ENCODE data around the gene ZFPM1. TPM values are rescaled to one million over a fixed set of nuclear protein-coding genes. Genes with fewer than 3 reads are reported as not detected.
"Not testable (repeated sequence)": the region's sequence is repeated elsewhere in the genome, so short reads cannot be mapped to it uniquely, and the experiment has no call there.

ZFPM1 gene
- total RNA-seq, 1 donor, result 15.1 TPM

DNA sequence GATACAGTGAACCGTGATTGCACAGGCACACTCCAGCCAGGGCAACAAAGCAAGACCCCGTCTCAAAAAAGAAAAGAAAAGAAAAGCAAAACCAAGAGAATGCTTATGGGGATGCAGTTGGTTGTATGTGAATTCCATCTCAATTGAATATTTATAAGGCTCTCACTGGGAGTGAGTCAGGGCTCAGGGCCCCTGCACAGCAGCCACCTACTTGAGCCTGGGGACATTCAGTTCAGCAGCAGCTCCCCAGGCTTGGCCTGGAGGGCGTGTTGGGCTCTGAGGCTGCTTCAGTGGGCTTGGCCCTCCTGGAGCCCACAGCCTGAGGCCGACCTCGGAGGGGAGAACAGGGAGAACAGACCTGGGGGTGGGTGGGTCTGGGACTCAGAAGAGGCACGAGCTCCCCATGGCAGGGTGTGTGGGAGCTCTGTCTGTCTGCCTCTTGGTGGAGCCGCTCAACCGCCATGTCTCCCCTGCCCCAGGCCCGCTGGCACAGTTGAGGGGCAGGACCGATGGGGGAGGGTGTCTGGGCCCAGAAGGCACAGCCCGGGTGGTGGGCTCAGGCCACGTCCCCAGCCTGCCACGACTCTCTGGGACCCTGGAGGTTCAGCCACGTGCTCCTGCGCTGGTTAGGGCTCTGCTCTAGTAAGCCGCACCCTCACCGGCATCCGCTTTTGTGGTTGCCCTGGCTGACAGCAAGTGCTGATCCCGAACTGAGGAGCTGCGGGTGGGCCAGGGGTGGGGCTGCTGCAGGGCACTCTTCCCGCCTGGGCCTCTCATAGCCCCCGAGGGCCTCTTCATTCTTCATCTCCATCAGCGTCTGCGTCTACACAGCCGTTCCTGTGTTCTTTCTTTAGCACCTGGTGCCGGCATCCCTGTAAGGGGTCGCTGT, 24.8 kb downstream of the ZFPM1 start:
- peak in 1 of 3 donors; percentile 32 for DNase-seq (ENCODE audit: low read depth in 2 of 3, low spot score in 2 of 3)

DNA sequence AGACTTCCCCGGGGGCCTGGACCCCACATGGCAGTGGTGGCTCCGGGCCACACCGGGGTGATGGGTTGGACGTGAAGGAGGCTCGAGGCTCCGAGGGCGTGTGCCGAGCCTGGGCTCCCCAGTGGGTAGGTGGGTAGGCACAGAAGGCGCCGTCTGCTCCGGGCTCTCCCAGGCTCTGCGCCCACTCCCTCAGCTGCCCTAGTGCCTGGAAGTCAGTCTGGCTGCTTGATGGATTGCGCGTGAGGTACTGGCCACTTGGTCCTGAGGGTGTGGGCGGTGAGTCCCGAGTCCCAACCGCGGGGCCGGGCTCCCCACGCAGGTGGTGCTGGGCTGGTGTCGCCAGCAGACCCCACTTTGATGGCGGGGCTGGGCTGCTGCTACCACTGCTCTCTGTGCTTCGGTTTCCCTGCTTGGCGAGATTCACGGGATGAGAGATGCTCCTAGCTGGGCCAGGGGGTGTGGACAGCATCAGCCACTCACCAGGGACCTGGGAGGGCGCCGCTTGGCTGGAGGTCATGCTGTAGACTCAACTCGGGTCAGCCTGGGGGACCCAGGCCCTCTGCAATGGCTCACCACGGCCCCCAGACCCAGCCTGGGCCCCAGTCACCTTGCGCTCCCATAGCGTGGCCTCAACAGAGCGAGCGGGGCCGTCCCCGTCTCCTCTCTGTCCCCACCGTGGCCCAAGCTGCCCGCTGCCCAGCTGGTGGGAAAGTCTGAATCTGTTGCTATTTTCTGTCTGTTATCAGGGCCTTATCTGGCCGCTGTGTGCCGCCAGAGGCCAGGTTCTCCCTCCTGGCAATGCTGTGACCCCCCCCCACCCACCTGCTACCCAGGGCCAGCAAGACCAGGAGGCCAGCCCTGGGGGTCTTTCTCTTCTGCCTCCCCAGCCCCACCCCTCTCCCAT, 26.1 kb downstream of the ZFPM1 start:
- DNase-seq (ENCODE audit: low read depth in 2 of 3, low spot score in 2 of 3), result no peak

DNA sequence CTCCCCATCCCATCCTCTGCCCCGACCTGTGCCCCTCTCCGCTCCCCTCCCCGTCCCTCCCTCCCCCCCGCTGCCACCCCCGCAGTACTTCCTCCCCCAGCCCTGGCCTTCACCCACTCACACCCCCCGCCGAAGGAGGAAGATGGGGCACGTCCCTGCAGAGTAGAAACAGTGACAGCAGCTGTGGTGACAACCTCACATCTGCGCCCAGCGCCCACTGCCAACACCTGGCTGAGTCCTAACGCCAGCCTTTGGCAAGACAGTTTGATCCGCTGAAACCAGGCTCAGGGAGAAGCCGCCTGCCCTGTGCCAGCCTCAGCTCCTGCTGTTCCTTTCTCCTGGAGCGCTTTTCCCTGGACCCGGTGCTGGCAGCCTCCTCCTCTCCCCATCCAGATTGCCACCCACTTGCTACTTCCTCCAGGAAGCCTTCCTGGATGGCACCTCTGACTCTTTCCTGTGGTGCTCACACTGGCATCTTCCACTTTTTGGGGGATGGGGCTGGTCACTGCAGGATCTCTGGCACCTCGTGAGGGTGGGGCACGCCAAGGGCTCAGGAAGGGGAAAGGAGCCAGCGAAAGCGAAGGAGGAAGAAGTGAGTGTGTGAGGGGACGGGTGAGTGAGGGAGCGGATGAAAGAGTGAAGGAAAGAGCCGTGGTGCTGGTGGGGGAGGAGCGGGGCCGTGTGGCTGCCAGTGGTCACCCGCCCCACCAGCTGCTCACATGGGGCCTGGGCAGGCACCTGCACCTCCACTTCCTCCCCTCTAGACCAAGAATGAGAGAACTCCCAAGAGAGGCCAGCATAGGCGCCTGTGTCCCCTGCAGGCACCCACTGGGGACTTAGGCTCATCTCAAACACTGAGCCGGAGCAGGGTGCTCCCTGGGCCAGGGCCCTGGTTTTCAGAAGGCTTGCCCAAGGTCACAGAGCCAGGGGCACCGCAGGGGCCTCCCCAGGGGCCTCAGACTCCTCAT, 27.0 kb downstream of the ZFPM1 start:
- DNase-seq (ENCODE audit: low read depth in 2 of 3, low spot score in 2 of 3), result peak in 2 of 3 donors; percentile 48 to 75

DNA sequence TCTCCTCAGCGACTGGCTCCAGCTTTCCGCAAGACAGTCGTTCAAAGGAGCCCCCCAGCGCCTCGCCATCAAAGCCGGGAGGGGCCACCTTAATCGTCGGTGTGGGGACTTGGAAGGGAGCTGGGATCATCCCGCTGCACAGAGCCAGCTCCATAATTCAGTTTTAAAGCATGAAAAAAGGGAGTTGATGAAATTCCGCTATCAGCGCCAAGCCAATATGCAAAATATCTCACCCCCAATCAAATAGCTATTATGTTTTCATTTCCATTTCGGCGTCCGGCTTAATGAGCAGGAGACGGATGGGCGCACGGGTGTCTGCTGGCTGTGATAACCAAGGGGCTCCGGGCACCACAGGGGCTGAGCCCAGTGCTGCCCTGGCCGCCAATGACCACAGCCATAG, 27.7 kb downstream of the ZFPM1 start:
- no peak for DNase-seq (ENCODE audit: low read depth in 2 of 3, low spot score in 2 of 3)

DNA sequence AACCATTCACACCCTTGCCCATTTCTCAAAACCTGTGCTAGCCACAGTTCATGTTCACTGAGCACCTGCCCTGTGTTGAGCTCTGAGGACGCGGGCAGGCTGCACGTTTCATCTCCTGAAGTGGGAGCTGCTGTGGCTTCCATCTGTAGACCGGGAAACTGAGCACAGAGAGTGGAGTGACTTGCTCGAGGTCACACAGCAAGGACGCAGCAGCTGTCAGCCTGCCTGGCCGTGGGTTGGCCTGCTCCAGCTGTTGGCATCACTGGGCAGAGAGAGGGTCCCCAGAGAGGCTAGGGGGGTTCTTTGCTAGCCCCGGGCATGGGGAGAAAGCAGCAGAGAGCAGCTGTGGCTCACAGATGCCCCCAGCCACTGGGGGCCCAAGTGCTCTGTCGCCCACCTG, 28.8 kb downstream of the ZFPM1 start:
- DNase-seq (ENCODE audit: low read depth in 2 of 3, low spot score in 2 of 3), result no peak

DNA sequence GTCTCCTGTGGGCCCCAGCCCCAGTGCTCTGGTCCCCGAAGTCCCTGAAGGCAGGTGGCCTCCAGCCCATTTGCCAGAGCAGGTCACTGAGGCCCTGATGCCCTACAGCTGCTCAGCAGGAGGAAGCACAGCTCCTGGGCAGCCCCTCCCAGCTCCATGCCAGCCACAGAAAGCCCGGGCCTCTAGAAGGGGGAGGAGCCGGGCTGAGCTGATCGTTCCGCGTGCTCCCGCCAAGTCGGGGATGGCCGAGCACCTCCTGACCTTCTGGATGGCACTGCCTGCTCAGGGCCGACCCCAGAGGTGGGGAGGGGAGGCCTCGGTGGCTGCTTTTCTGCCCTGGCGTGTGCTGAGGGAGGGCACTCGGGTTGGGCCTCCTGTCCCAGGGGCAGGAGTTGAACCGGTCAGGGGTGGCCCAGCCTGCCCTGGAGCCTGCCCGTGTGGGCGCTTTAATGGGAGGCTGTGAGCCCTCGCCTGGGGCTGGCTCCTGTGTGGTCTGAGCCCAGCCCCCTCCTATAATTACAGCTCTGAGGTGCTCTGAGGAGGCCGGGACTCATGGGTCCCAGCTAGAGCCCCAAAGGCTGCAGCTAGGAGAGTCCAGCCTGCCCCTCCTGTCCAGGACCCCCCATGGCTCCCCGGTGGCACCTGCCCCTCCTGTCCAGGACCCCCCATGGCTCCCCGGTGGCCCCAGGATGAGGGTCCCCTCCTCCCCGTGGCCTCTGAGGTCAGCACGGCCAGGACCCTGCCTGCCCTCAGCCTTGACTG, 29.7 kb downstream of the ZFPM1 start:
- no peak for DNase-seq (ENCODE audit: low read depth in 2 of 3, low spot score in 2 of 3)

DNA sequence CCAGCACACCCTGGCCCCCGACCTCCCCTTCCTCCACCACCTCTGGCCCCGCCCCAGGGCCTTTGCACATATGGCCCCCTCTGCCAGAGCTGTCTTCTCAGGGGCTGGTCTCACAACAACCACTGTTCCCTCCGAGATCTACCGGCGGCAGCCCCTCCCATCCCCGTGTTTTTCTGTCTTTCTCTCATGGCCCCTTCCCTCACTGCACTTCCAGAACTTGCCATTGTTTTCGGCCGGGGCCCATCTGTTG, 30.2 kb downstream of the ZFPM1 start:
- DNase-seq (ENCODE audit: low read depth in 2 of 3, low spot score in 2 of 3), result no peak

DNA sequence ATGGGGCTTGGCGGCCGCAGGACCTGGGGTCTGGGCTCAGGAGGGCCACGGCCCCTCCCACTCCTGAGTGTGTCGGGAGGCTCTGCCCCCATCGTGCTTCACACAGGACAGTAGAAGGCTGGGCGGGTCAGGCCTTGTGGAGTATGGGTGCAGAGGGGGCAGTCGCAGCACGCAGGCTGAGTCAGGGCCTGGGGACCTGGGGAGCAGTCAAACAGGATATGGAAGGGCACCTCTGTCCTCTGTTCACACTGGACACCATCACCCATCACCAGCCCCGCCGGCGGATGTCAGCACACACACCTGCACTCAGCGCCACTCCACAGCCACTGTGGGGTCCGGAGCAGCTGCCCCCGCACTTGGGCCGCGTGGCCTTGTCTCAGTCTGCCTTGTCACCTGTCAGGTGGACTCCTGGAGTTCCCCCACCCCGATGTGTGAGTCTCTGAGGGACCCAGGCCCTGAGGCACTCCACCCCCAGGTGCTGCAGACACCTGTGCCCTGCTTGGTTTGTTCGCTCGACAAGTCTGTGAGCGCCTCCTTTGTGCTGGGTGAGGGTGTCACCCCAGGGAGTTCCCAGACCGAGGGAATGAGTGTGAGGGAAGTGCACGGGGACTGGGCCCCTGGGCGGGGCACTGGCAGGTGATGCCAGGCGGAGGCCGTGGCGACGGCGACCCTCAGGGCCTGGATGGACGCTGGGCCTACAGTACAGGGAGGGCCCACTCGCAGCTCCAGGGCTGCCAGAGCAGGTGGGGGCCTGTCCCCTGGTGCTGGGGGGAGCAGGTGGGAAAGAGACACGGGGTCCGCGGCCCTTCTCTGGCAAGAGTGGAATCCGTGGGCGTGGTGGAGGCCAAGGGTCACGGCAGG, 31.7 kb downstream of the ZFPM1 start:
- no peak for DNase-seq (ENCODE audit: low read depth in 2 of 3, low spot score in 2 of 3)

DNA sequence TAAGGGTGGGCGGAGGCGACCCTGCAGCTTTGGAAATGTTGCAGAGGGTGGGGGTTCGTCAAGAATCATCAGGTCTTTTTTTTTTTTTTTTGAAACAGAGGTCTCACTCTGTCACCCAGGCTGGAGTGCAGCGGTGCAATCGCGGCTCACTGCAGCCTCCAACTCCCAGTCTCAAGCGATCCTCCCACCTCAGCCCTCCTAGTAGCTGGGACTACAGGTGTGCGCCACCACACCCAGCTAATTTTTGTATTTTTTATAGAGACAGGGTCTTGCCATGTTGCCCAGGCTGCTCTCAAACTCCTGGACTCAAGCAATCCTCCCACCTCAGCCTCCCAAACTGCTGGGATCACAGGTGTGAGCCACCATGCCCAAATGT, 32.3 kb downstream of the ZFPM1 start:
- DNase-seq (ENCODE audit: low read depth in 2 of 3, low spot score in 2 of 3), result not testable (repeated sequence)

DNA sequence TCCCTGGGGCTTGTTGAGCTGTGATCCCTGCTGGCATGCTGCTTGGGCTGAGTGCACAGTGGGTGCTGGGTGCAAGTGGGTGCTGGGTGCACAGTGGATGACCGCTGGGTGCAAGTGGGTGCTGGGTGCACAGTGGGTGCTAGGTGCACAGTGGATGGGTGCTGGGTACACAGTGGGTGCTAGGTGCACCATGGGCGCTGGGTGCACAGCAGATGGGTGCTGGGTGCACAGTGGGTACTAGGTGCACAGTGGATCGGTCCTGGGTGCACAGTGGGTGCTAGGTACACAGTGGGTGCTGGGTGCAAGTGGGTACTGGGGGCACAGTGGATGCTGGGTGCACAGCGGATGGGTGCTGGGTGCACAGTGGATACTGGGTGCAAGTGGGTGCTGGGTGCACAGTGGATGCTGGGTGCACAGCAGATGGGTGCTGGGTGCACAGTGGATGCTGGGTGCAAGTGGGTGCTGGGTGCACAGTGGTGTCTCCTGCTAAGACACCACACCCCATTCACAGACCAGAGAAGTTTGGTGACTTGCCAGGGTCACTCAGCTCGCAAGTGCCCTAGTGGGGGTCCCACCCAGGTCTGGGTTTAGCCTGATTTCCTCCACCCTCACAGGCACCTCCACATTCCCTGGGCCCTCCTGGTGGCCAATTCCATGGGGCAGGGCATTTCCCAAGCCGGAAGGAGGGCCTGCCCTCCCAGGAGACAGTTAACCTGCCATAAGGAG, 33.5 kb downstream of the ZFPM1 start:
- DNase-seq (ENCODE audit: low read depth in 2 of 3, low spot score in 2 of 3), result no peak

DNA sequence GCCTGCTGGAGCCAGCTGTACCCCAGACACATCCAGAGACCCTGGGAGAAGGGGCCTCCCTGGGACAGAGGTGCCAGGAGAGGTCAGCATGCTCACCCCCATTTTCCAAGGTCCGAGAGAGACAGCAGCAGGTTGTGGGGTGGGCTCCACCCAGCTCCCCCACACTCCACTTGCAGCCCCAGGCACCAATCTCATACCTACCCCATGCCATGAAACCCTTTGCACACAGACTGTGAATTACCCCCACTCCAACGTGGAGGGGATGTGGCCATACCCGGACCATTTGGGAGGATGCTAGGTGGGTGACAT, 34.0 kb downstream of the ZFPM1 start:
- no peak for DNase-seq (ENCODE audit: low read depth in 2 of 3, low spot score in 2 of 3)

DNA sequence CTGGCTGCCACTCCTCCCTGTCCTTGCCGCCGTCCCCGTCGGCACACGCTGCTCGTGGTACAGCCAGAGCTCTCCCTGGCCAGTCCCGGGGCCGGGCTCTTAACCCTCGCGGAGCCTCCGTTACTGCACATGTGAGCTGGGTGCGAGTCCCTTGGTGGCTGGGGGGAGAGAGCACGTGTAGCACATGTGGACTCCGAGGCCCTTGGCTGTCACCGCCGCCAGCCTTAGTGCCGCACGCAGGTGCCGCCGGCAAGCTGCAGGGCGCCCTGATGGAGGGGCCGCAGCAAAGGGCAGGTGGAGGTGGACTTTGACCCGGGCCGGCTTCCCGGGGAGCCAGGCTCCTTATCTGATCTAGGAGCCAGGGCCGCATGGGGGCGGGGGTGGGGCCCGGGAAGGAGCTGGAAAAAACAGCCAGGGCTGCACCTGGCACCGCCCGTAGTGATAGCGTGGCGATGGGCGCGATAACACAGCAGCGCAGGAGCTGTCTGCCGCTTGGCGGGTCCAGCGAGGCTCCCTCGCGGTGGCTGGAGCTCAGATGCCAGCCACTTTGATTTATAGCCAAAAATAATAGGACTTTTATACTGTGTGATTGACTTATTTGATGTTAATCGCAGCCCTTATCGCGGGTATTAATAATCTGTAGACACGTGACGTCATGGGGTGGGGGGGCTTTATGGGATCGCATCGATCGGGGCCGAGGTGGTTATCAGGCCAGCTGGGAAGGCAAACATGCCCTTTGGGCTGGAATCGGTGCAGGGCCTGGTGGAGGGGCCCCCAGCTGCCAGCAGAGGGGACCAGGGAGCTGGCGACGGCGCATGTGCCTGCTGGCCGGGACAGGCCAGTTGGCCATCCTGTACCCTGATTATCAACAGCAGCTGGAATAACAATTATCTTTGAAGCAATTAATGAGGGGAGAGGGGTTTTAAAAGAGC, 35.1 kb downstream of the ZFPM1 start:
- DNase-seq (ENCODE audit: low read depth in 2 of 3, low spot score in 2 of 3), result no peak

DNA sequence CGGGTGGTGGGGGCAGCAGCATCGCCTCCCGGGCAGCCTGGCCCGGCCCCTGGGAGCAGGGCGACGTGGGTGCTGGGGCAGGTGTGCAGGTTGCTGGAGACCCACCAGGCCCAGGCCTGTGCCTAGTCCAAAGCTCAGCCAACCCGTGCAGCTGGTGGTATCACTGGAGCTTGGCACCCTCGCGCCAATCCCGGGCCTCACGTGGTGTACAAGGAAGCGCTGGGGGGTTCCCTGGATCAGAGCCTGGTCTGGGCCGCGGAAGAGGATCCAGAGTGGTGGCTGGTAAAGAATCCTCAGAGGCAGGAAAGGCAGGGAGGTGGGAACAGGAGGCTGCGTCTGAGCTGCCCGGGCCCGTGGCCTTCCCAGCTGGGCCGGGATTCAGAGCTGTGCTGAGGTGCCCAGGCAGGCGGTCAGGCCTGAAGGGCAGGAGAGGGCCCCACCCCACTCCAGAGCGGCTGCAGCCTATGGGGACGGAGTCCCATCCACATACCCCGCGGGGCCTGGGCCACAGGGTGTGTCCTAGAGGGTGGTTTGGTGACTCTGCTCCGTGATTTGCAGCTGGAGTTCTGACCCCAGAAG, 36.2 kb downstream of the ZFPM1 start:
- DNase-seq (ENCODE audit: low read depth in 2 of 3, low spot score in 2 of 3), result no peak

DNA sequence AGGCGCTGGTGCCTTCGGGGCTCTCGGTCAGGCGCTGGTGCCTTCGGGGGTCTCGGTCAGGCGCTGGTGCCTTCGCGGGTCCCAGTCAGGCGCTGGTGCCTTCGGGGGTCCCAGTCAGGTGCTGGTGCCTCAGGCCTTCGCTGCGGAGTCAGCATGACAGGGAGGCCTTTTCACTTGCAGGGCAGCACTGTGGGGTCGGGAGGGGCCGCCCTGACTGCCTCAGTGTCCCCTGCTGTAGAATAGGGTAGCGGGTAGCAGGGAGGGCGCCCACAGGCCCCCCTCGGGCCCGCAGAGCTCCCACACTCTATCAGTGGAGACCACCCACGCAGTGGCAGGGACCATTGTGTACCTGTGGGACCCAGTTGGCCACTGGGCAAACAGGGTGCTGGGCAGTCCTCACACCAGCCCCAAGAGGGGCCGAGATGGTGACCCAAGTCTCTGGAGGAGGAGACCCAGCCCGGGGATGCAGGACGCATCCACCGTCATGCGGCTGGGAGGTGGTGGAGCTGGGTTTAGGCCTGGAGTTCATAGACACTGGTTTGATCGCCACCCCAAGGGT, 38.0 kb downstream of the ZFPM1 start:
- DNase-seq (ENCODE audit: low read depth in 2 of 3, low spot score in 2 of 3), result no peak

DNA sequence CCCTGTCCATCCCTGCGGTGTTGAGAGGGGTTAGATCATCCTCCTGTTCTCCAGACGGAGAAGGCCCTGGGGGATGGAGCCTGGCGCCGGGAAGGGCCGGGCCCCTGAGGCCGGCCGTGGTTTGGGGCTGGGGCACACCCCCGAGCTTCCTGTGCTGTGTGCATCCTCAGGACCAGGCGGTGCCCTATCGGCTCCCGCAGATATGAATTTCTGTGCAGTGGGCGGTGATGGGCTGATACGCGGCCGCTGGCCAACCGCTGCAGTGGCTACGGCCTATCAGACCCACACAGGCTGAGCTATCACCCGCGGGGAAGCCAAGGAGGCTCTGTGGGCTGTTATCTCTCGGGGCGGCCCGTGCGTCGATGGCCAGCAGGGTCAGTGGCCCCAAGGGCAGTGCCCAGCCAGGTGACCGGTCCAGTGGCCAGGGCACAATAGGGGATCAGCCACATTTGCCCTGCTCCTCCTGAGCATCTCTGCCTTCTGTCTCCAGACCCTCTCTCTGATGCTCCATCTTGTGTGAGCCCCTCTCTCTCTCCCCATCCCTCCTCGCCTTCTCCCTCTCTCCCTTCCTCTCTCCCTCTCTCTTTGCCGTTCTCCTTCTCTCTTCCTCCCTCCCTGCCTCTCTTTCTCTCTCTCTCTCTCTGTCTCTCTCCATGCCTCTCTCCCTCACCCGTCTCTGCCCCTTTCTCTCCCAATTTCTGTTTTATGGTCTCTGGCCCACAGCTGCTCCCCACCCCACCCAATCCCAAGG, 38.7 kb downstream of the ZFPM1 start:
- DNase-seq (ENCODE audit: low read depth in 2 of 3, low spot score in 2 of 3), result peak in 1 of 3 donors; percentile 33

DNA sequence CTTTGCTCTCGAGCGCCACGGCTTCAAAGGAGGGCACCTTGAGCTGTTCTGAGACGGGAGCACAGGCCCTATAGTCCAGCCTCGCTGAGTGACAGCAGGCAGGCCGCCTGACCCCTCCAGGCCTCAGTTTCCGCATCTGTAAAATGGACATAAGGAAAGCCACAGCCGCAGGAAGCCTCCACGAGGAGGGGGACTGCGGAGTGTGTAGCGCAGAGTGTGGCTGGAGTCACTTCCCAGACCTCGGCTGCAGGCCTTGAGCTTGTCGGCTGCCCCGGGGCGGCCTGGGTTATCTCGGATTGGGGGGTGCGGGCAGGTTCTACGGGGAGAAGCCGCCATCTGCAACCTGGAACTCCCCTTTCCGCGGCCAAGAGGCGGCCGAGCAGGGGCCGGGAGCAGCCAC, 40.8 kb downstream of the ZFPM1 start:
- DNase-seq (ENCODE audit: low read depth in 2 of 3, low spot score in 2 of 3), result no peak
